CD8-positive, alpha-beta memory T cell (primary cell): ENCODE results near the gene MINK1. TPM values are rescaled to one million over a fixed set of nuclear protein-coding genes. Genes with fewer than 3 reads are reported as not detected.

Experiments
- CTCF ChIA-PET: fragments of 350-600 bp; sonication (Branson Sonifier 250); formaldehyde crosslinking; loops from one replicate; lab custom pipeline; 2021; ENCODE audit warnings: antibody characterized with exemption; lab: Charles Lee
- POLR2A ChIA-PET: fragments of 350-600 bp; sonication (Branson Sonifier 250); formaldehyde crosslinking; loops from one replicate; lab custom pipeline; 2021; ENCODE audit warnings: antibody characterized with exemption; lab: Charles Lee
- DNase-seq, 5 donors: peaks; one replicate each; pipeline versions ENCODE4 v3.0.0 to v3.0.0-alpha.2; 2020 to 2022; ENCODE audit warnings: mixed read lengths in 1 of 5
- H3K27ac ChIP-seq: one replicate; pipeline ENCODE4 v1.7.0; 2013; ENCODE audit warnings: low read depth, mild to moderate bottlenecking, low read length, moderate library complexity
- H3K27me3 ChIP-seq: 2 replicates; pipeline ENCODE4 v1.7.0; 2013; ENCODE audit warnings: low read length, mild to moderate bottlenecking; ENCODE audit not compliant: insufficient read depth, poor library complexity, severe bottlenecking
- H3K36me3 ChIP-seq: 2 replicates; pipeline ENCODE4 v1.7.0; 2013; ENCODE audit warnings: mild to moderate bottlenecking, low read length, moderate library complexity; ENCODE audit not compliant: insufficient read depth
- H3K4me1 ChIP-seq: 2 replicates; pipeline ENCODE4 v1.7.0; 2013; ENCODE audit warnings: mild to moderate bottlenecking, low read length, moderate library complexity; ENCODE audit not compliant: insufficient read depth
- H3K4me3 ChIP-seq: 2 replicates; pipeline ENCODE4 v1.7.0; 2013; ENCODE audit warnings: mild to moderate bottlenecking, low read length
- H3K9me3 ChIP-seq: 2 replicates; pipeline ENCODE4 v1.7.0; 2013; ENCODE audit warnings: mild to moderate bottlenecking, low read length
- H3K27ac Mint-ChIP-seq, 8 donors: one replicate each; pipeline ENCODE4 v1.8.0; 2020 to 2021; ENCODE audit warnings: mixed read lengths in 8 of 8, mild to moderate bottlenecking in 6 of 8, inconsistent platforms in 3 of 8, moderate library complexity in 3 of 8
- H3K27me3 Mint-ChIP-seq, 2 donors: one replicate each; pipeline ENCODE4 v1.8.0; 2020 to 2021; ENCODE audit warnings: mixed read lengths in 2 of 2, mild to moderate bottlenecking in 1 of 2, moderate library complexity in 1 of 2
- H3K36me3 Mint-ChIP-seq, 3 donors: one replicate each; pipeline ENCODE4 v1.8.0; 2020 to 2021; ENCODE audit warnings: mixed read lengths in 3 of 3, inconsistent platforms in 1 of 3, mild to moderate bottlenecking in 1 of 3
- H3K4me1 Mint-ChIP-seq, 3 donors: one replicate each; pipeline ENCODE4 v1.8.0; 2020 to 2021; ENCODE audit warnings: mixed read lengths in 3 of 3, inconsistent platforms in 1 of 3, mild to moderate bottlenecking in 1 of 3
- H3K4me3 Mint-ChIP-seq, 7 donors: one replicate each; pipeline ENCODE4 v1.8.0; 2020 to 2021; ENCODE audit warnings: mixed read lengths in 7 of 7, mild to moderate bottlenecking in 6 of 7, moderate library complexity in 4 of 7, inconsistent platforms in 2 of 7
- H3K9me3 Mint-ChIP-seq, 5 donors: one replicate each; pipeline ENCODE4 v1.8.0; 2020 to 2022; ENCODE audit warnings: mixed read lengths in 5 of 5, mild to moderate bottlenecking in 3 of 5, moderate library complexity in 2 of 5, inconsistent platforms in 1 of 5
- polyA plus RNA-seq: library from polyadenylated mRNA; unstranded; fragments of 300-500 nt; fragmentation: Illumina TruSeq; gene quantifications from one replicate; pipeline ENCODE4 v1.2.3, GENCODE V29; 2021
- total RNA-seq, 2 experiments: library from RNA; stranded (reverse); gene quantifications; one replicate each; pipeline ENCODE4 v1.2.3, GENCODE V29; 2021

MINK1 gene
- total RNA-seq: 10 to 100 TPM; 58.6 TPM
- 30.5 TPM for polyA plus RNA-seq

DNA sequence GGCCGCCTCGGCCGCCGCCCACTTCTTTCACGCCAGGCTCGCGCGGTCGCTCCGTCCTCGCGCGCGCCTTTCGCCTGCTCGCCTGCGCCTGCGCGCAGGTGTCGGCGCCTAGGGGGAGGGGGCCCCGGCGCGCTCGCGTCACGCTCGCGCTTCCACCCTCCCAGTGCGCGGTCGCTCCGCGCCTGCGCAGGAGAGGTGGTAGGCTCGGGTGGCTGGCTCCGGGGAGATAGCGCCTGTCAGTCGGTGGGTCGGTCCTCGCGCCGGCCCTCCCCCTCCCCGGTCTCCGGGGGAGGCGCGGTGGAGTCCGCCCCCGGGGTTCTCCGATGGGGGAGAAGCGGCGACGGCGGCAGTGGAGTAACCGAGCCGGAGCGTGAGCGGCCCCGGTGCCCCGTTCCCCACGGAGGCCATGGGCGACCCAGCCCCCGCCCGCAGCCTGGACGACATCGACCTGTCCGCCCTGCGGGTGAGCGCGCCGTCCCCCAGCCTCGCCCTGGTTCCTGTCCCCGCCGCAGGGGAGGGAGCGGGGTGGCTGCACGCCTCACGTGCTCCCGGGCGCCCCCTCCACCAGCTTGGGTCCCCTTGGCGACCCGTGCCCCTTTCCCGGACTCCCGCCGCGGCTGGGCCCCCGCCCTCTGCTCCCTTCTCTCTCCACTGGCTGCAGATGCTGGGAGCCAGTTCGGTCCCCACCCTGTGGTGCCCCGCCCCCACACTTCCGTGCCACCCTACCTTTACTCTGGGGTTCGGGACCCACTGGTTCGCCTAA is at the start of gene MINK1:
Gene MINK1 (plus strand): TSS at position 163 of the 763 bp plus-strand sequence. CDS start 244 bp downstream, at position 407.
- DNase-seq: peak; percentile 86 to 95 (median 90)

DNA sequence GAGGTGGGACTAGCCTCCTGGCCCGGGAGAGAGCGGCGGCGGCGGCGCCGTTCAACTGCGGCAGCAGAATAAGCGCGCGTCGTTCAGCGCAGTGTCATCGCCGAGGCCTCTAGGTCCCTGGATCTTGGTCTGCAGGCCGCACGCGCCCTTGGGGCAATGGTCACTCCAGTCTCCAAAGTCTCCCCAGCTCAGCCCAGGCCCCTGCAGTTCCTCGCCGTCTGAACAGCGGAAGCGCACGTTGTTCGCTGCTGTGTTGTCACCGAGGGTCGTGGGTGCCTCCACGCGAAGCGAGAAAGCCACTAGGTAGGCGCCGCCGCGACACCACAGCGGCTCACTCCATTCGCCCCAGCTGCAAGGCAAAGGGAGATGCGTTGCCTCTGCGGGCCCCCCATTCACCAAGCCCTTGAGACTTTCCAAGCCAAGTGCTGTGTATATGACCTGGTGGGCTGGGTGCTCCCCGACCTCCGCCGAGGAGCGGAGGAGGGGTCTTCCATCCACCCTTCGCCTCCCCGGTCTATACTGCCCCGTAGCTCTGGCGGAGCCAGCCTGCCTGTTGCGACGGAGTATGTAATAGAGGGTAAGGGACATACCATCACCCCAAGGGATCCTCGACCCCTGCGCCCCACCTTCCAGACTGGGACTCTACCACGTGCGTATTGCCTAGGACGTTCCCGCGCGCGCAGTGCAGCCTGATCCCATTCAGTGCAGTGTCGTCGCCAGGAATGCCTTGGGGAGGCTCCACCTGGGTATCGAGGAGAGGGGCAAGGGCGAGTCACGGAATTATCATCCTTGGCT is 47.6 kb upstream of the MINK1 start:
- Mint-ChIP-seq H3K36me3 (peaks cover 0 to 2% (median 0%) of the 10 kb centered on the region in 3 donors), H3K27me3 (peaks cover 53 to 55% of the 10 kb centered on the region in 2 donors), H3K9me3 (peaks cover 0 to 2% (median 0%) of the 10 kb centered on the region in 5 donors), H3K4me3 (peak overlapping the region in 6 of 7 donors; percentile 19 to 65 (median 48)), H3K27ac (no peak overlapping the region), H3K4me1 (peaks cover 14 to 29% (median 18%) of the 10 kb centered on the region in 3 donors)
- Histone ChIP-seq H3K36me3 (no peaks in the 10 kb centered on the region), H3K4me3 (no peak overlapping the region), H3K27ac (no peak overlapping the region), H3K4me1 (peaks cover 20% of the 10 kb centered on the region), H3K27me3 (peaks cover 23% of the 10 kb centered on the region), H3K9me3 (no peaks in the 10 kb centered on the region)
- no peak for DNase-seq
- ChIA-PET POLR2A (no interaction called here), CTCF (interaction anchor here (0.9 to 4.1 kb wide), 3 partner anchors 71 to 91 kb away, joined by 3 to 15 read pairs (median 4); partner anchors contain the start of gene ARRB2)

More for the DNA sequence above, at the start of gene MINK1:
- H3K27me3 ChIP-seq: no peaks in the 10 kb centered on the region
- H3K36me3 ChIP-seq: no peaks in the 10 kb centered on the region
- peaks cover 27% of the 10 kb centered on the region for H3K4me1 ChIP-seq
- peaks cover 0 to 2% (median 0%) of the 10 kb centered on the region in 5 donors for H3K9me3 Mint-ChIP-seq
- ChIA-PET CTCF (interaction anchor here (1.4 kb wide), 1 partner anchor 26 kb away, joined by 3 read pairs; the partner anchor contains the start of gene PLD2), POLR2A (interaction anchor here (0.9 to 1.5 kb wide), 4 partner anchors 19 to 107 kb away, joined by 3 to 4 read pairs (median 4); partner anchors contain the start of genes C17orf107, RNF167 and SLC25A11)
- H3K27me3 Mint-ChIP-seq: no peaks in the 10 kb centered on the region
- peak within 1 kb of the TSS; percentile 65 for H3K27ac ChIP-seq
- H3K9me3 ChIP-seq: no peaks in the 10 kb centered on the region
- peak within 1 kb of the TSS; percentile 77 for H3K4me3 ChIP-seq
- peaks cover 43 to 44% (median 44%) of the 10 kb centered on the region in 3 donors for H3K4me1 Mint-ChIP-seq
- peaks cover 0 to 16% (median 3%) of the 10 kb centered on the region in 3 donors for H3K36me3 Mint-ChIP-seq
- H3K4me3 Mint-ChIP-seq: peak within 1 kb of the TSS; percentile 90 to 100 (median 95)
- H3K27ac Mint-ChIP-seq: peak within 1 kb of the TSS; percentile 90 to 98 (median 98)

DNA sequence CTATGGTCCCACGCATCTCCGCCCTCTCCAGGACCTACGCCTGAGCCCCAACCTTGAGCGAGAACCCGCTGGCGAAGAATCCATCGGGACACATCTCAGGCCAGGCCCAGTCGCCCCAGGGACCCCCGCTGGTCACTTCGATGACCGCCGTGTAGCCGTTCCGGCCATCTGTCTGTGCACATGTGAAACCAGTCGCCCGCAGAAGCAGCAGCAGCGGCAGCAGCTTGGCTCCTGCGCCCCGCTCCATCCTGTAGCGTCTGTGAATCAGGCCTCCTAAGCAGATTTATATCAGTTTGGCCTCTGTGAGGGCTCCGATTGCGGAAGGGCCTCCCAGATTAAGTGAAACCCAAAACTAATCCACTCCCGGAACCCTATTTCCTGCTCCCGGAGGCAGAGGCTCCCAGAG is 47.0 kb upstream of the MINK1 start, which contains the start of gene VMO1:
Gene VMO1 (minus strand): TSS at position 259 of the 406 bp plus-strand sequence. CDS start 12 bp downstream, at position 247.
- Mint-ChIP-seq H3K36me3 (peaks cover 0 to 2% (median 0%) of the 10 kb centered on the region in 3 donors), H3K9me3 (peaks cover 0 to 2% (median 0%) of the 10 kb centered on the region in 5 donors), H3K4me3 (peak within 1 kb of the TSS; percentile 19 to 88 (median 54)), H3K4me1 (peaks cover 18 to 35% (median 24%) of the 10 kb centered on the region in 3 donors), H3K27ac (peak within 1 kb of the TSS in 1 of 8 donors; percentile 80), H3K27me3 (peaks cover 51 to 53% of the 10 kb centered on the region in 2 donors)
- peaks cover 24% of the 10 kb centered on the region for H3K4me1 ChIP-seq
- POLR2A ChIA-PET: no interaction called here
- H3K27ac ChIP-seq: no peak within 1 kb of the TSS
- no peak for DNase-seq
- CTCF ChIA-PET: interaction anchor here (1.3 to 4.1 kb wide), 3 partner anchors 10 to 77 kb away, joined by 3 to 15 read pairs (median 4); partner anchors contain the start of genes ARRB2 and PSMB6
- no peak within 1 kb of the TSS for H3K4me3 ChIP-seq
- no peaks in the 10 kb centered on the region for H3K36me3 ChIP-seq
- peaks cover 23% of the 10 kb centered on the region for H3K27me3 ChIP-seq
- no peaks in the 10 kb centered on the region for H3K9me3 ChIP-seq

DNA sequence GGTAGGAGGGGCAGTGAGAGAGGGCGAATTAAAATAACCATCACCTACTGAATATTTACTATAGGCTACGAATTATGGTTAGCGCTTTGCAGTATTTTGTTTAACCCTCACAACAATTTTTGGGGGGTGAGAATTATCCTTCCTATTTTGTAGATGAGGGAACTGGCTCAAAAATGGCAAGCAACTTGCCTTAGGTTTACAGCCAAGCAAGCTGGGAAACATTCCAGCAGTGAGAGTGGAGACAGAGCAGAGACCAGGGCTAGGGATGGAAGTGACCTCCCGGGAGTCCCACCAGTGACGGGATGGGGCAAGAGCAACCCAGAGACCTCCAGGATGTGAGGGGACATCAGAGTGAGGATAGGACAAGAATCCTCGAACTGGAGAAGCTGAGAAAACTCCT is 46.6 kb upstream of the MINK1 start:
- no peak for DNase-seq

DNA sequence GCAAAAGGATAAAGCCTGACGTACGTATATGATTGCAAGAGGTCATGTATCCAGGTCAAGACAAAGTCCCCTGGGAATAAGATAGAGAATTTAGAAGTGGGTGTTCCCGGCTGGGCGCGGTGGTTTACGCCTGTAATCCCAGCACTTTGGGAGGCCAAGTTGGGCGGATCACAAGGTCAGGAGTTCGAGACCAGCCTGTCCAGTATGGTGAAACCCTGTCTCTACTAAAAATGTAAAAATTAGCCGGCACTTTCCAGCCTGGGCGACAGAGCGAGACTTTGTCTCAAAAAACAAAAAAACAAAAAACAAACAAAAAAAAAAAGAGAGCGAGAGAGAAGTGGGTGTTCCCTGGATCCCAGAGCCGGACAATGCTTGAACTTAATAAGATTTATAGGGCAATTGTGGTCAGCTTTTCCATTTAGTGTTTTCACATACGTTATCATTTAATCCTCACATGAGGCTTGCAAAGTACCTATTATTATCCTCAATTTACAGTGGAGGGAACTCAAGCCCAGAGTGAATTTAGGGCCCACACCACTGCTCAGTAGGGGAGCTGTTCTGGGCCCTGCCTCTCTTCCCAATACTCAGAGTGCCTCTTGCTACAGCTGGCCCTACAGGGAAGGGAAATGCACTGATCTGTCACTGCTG is 44.9 kb upstream of the MINK1 start:
- Mint-ChIP-seq H3K27ac (peak overlapping the region in 4 of 8 donors; percentile 3 to 80 (median 59)), H3K27me3 (peaks cover 38 to 45% of the 10 kb centered on the region in 2 donors), H3K9me3 (peaks cover 0 to 2% (median 0%) of the 10 kb centered on the region in 5 donors), H3K4me1 (peaks cover 18 to 38% (median 26%) of the 10 kb centered on the region in 3 donors), H3K36me3 (peaks cover 0 to 2% (median 0%) of the 10 kb centered on the region in 3 donors), H3K4me3 (peak overlapping the region; percentile 23 to 88 (median 49))
- Histone ChIP-seq H3K4me1 (peaks cover 24% of the 10 kb centered on the region), H3K9me3 (no peaks in the 10 kb centered on the region), H3K36me3 (no peaks in the 10 kb centered on the region), H3K27me3 (peaks cover 23% of the 10 kb centered on the region), H3K4me3 (no peak overlapping the region), H3K27ac (no peak overlapping the region)
- DNase-seq: no peak
- CTCF ChIA-PET: interaction anchor here (1.0 to 4.5 kb wide), 4 partner anchors 9 to 101 kb away, joined by 3 to 52 read pairs (median 10); partner anchors contain the start of gene ARRB2
- POLR2A ChIA-PET: interaction anchor here (0.7 to 1.0 kb wide), 2 partner anchors 78 to 92 kb away, joined by 4 to 5 read pairs; no protein-coding TSS in a partner anchor

More for the DNA sequence above, 46.6 kb upstream of the MINK1 start:
- Mint-ChIP-seq H3K4me3 (peak overlapping the region in 3 of 7 donors; percentile 2 to 63 (median 49)), H3K27ac (no peak overlapping the region), H3K9me3 (peaks cover 0 to 2% (median 0%) of the 10 kb centered on the region in 5 donors), H3K27me3 (peaks cover 51 to 53% of the 10 kb centered on the region in 2 donors), H3K36me3 (peaks cover 0 to 2% (median 0%) of the 10 kb centered on the region in 3 donors), H3K4me1 (peaks cover 18 to 38% (median 26%) of the 10 kb centered on the region in 3 donors)
- H3K9me3 ChIP-seq: no peaks in the 10 kb centered on the region
- peaks cover 23% of the 10 kb centered on the region for H3K27me3 ChIP-seq
- H3K4me3 ChIP-seq: no peak overlapping the region
- no peaks in the 10 kb centered on the region for H3K36me3 ChIP-seq
- no peak overlapping the region for H3K27ac ChIP-seq
- peaks cover 24% of the 10 kb centered on the region for H3K4me1 ChIP-seq
- POLR2A ChIA-PET: no interaction called here
- CTCF ChIA-PET: interaction anchor here (1.3 to 4.1 kb wide), 3 partner anchors 9 to 77 kb away, joined by 3 to 15 read pairs (median 4); partner anchors contain the start of genes ARRB2 and PSMB6

DNA sequence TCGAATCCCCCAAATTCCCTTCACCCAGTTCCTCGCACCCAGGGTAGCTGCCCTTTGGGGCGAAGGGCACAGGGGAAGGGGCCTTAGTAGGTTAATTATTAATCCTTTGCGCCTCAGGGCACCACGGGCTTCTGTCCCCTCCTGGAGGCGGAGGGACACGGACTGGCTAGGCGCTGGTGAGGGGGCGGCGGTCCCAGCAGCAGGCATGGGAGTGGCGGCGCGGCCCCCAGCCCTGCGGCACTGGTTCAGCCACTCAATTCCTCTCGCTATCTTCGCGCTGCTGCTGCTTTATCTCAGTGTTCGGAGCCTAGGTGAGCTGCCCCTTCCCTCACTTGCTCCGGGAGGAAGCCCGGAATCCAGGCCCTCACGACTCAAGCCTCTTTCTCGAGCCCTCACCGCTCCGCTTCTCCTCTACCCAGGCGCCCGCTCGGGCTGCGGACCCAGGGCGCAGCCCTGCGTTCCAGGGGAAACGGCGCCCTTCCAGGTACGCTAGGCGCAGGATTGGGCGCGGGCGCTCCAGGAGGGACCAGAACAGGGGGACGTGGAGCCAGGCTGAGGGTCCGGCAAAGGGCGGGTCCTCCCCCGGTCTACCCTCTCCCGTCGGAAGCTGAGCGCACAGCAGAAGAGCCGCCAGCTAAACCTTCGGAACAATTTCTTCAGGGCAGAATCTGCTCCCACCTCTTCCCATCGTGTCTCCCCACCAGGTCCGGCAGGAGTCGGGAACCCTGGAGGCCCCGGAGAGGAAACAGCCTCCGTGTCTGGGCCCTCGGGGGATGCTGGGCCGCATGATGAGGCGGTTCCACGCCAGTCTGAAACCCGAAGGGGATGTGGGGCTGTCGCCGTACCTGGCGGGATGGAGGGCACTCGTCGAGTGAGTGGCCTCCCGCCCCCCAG is 44.1 kb upstream of the MINK1 start, which contains the start of gene GLTPD2:
Gene GLTPD2 (plus strand): TSS at position 158 of the 894 bp plus-strand sequence. CDS start 48 bp downstream, at position 206.
- ChIA-PET POLR2A (interaction anchor here (0.7 to 2.3 kb wide), 9 partner anchors 17 to 111 kb away, joined by 3 to 24 read pairs (median 4); partner anchors contain the start of genes ARRB2, C17orf107, MED11 and PLD2), CTCF (interaction anchor here (0.5 to 4.5 kb wide), 42 partner anchors 9 to 485 kb away, joined by 3 to 52 read pairs (median 4); partner anchors contain the start of genes ARRB2, C17orf107, MED11 and PELP1)
- Mint-ChIP-seq H3K36me3 (peaks cover 0 to 2% (median 0%) of the 10 kb centered on the region in 3 donors), H3K27ac (peak within 1 kb of the TSS in 7 of 8 donors; percentile 12 to 83 (median 73)), H3K9me3 (peaks cover 0 to 2% (median 0%) of the 10 kb centered on the region in 5 donors), H3K4me3 (peak within 1 kb of the TSS; percentile 70 to 90 (median 77)), H3K27me3 (peaks cover 37 to 40% of the 10 kb centered on the region in 2 donors), H3K4me1 (peaks cover 18 to 38% (median 26%) of the 10 kb centered on the region in 3 donors)
- Histone ChIP-seq H3K4me3 (peak within 1 kb of the TSS; percentile 42), H3K4me1 (peaks cover 24% of the 10 kb centered on the region), H3K27me3 (peaks cover 17% of the 10 kb centered on the region), H3K27ac (peak within 1 kb of the TSS; percentile 83), H3K36me3 (no peaks in the 10 kb centered on the region), H3K9me3 (no peaks in the 10 kb centered on the region)
- DNase-seq: no peak
